GM10248 (cell line): ENCODE measurements around the gene AUNIP.

Experiments
- CTCF ChIA-PET: fragments of 300-600 bp; sonication (Branson Sonifier 250); formaldehyde crosslinking; extraction: SDS; loops from one replicate; lab custom pipeline; 2021; ENCODE audit warnings: antibody characterized with exemption; lab: Yijun Ruan, JAX
- POLR2A ChIA-PET: fragments of 350-650 bp; sonication (Branson Sonifier 250); formaldehyde crosslinking; extraction: SDS; loops from one replicate; lab custom pipeline; 2020; ENCODE audit warnings: antibody characterized with exemption; lab: Yijun Ruan, JAX
- DNase-seq: peaks from one replicate; pipeline ENCODE4 v3.0.0; 2012; ENCODE audit errors: extremely low spot score
- CTCF ChIP-seq: IDR thresholded peaks from 2 replicates; pipeline ENCODE4 v1.5.1; 2012; ENCODE audit warnings: mild to moderate bottlenecking, low read depth; ENCODE audit errors: extremely low read depth, missing control alignments, control extremely low read depth

The AUNIP gene

GRCh38 chr1:25905680-25906643 lies 46.7 kb upstream of the AUNIP start, which contains the start of gene STMN1:
Gene STMN1 (minus strand): TSS chr1:25906419. CDS start chr1:25904676, 1,743 bp downstream.
- no peak for TF ChIP-seq CTCF
- ChIA-PET POLR2A (interaction anchor here (1.2 to 1.4 kb wide), 2 partner anchors 11 to 92 kb away, joined by 4 to 7 read pairs; partner anchors contain the start of gene PAFAH2), CTCF (interaction anchor here (1.3 to 19.8 kb wide), 5 partner anchors 11 to 94 kb away, joined by 3 to 357 read pairs (median 12); partner anchors contain the start of gene PAFAH2)
- DNase-seq = peak; percentile 94

- DNase-seq = peak; percentile 97
- ChIA-PET CTCF (interaction anchor here (0.7 to 19.8 kb wide), 8 partner anchors 10 to 130 kb away, joined by 3 to 357 read pairs (median 6); partner anchors contain the start of genes PAFAH2 and PAQR7), POLR2A (interaction anchor here (1.2 to 1.4 kb wide), 2 partner anchors 10 to 93 kb away, joined by 4 to 7 read pairs; partner anchors contain the start of gene PAFAH2)
- TF ChIP-seq CTCF = no peak
Measured at GRCh38 chr1:25904943-25905679, 45.9 kb upstream of the AUNIP start.

GRCh38 chr1:25903986-25904385 lies 44.7 kb upstream of the AUNIP start:
- no peak for TF ChIP-seq CTCF
- DNase-seq = no peak
- CTCF ChIA-PET = interaction anchor here (1.5 to 19.8 kb wide), 6 partner anchors 9 to 96 kb away, joined by 3 to 357 read pairs (median 10); partner anchors contain the start of genes PAFAH2 and PAQR7
- POLR2A ChIA-PET = no interaction called here

- CTCF ChIA-PET = interaction anchor here (0.9 to 19.8 kb wide), 7 partner anchors 7 to 331 kb away, joined by 3 to 357 read pairs (median 5); partner anchors contain the start of genes CEP85 and PAFAH2
- POLR2A ChIA-PET = no interaction called here
- DNase-seq = no peak
- TF ChIP-seq CTCF = no peak
Measured at GRCh38 chr1:25902462-25902861, 43.2 kb upstream of the AUNIP start.

- ChIA-PET POLR2A (no interaction called here), CTCF (interaction anchor here (19.8 kb wide), 1 partner anchor 100 kb away, joined by 357 read pairs; the partner anchor contains the start of gene PAFAH2)
- DNase-seq = no peak
- TF ChIP-seq CTCF = no peak
Measured at GRCh38 chr1:25900219-25900618, 41.0 kb upstream of the AUNIP start.
